HT1080 (cell line): ENCODE data around the gene DGCR6. TPM values are rescaled to one million over a fixed set of nuclear protein-coding genes. Genes with fewer than 3 reads are reported as not detected.
"Not testable (repeated sequence)": the region's sequence is repeated elsewhere in the genome, so short reads cannot be mapped to it uniquely, and the experiment has no call there.

Experiments used
- DNase-seq: peaks from one replicate; pipeline ENCODE4 v3.0.0-alpha.2; 2015; ENCODE audit warnings: low read depth
- polyA plus RNA-seq, 2 experiments: library from polyadenylated mRNA; depleted of rRNA; stranded (reverse); fragments of >200 nt; gene quantifications; 2 replicates each; pipeline ENCODE4 v1.2.3, GENCODE V29; 2015
- total RNA-seq: library from RNA; depleted of rRNA; stranded (reverse); fragments of >200 nt; shearing (Covaris generic); gene quantifications from 2 replicates; pipeline ENCODE4 v1.2.3, GENCODE V29; 2014; rRNA removed

Gene DGCR6
- total RNA-seq: 0.57 and 0.88 TPM in 2 replicates
- polyA plus RNA-seq (2015; cell fraction: cytosol; rRNA removed): 1.3 TPM in 1 of 2 replicates, not detected in the other
- polyA plus RNA-seq (2015; cell fraction: nucleus; rRNA removed): 0.56 and 1.1 TPM in 2 replicates

GRCh38 chr22:18905540-18906409, at the start of gene DGCR6:
Gene DGCR6, plus strand, starts transcription at chr22:18906320. Its CDS starts 55 bp downstream, at chr22:18906375.
- DNase-seq: no peak

- not testable (repeated sequence) for DNase-seq
Measured at GRCh38 chr22:18859314-18859713, 46.8 kb upstream of the DGCR6 start.

- not testable (repeated sequence) for DNase-seq
Measured at GRCh38 chr22:18881260-18881659, 24.9 kb upstream of the DGCR6 start.

- not testable (repeated sequence) for DNase-seq
Measured at GRCh38 chr22:18884465-18884864, 21.7 kb upstream of the DGCR6 start.

- no peak for DNase-seq
Measured at GRCh38 chr22:18888115-18888514, 18.0 kb upstream of the DGCR6 start.

- DNase-seq: not testable (repeated sequence)
Measured at GRCh38 chr22:18890510-18891192, 15.5 kb upstream of the DGCR6 start.

- DNase-seq: not testable (repeated sequence)
Measured at GRCh38 chr22:18893775-18894174, 12.3 kb upstream of the DGCR6 start.

- not testable (repeated sequence) for DNase-seq
Measured at GRCh38 chr22:18896037-18896657, 10.0 kb upstream of the DGCR6 start.

GRCh38 chr22:18906410-18906745, 258 bp downstream of the DGCR6 start:
- DNase-seq: not testable (repeated sequence)

- no peak for DNase-seq
Measured at GRCh38 chr22:18906896-18907295, 776 bp downstream of the DGCR6 start.

- no peak for DNase-seq
Measured at GRCh38 chr22:18909556-18909955, 3.4 kb downstream of the DGCR6 start.

GRCh38 chr22:18911535-18911934, 5.4 kb downstream of the DGCR6 start:
- DNase-seq: not testable (repeated sequence)

- not testable (repeated sequence) for DNase-seq
Measured at GRCh38 chr22:18912264-18912946, 6.3 kb downstream of the DGCR6 start.

- DNase-seq: not testable (repeated sequence)
Measured at GRCh38 chr22:18914558-18914957, 8.4 kb downstream of the DGCR6 start.

GRCh38 chr22:18915550-18915949, 9.4 kb downstream of the DGCR6 start:
- not testable (repeated sequence) for DNase-seq

GRCh38 chr22:18917818-18918217, 11.7 kb downstream of the DGCR6 start:
- DNase-seq: not testable (repeated sequence)

GRCh38 chr22:18920257-18920902, 14.3 kb downstream of the DGCR6 start:
- not testable (repeated sequence) for DNase-seq

GRCh38 chr22:18925368-18926064, 19.4 kb downstream of the DGCR6 start:
- DNase-seq: no peak

GRCh38 chr22:18927020-18927419, 20.9 kb downstream of the DGCR6 start:
- no peak for DNase-seq

GRCh38 chr22:18927573-18927972, 21.5 kb downstream of the DGCR6 start:
- DNase-seq: no peak
